Sigmoid colon (tissue), 7 donors: ENCODE results near the gene TRIM2. TPM values are rescaled to one million over a fixed set of nuclear protein-coding genes. Genes with fewer than 3 reads are reported as not detected.

ENCODE experiments used
- DNase-seq: peaks from one replicate; pipeline ENCODE4 v3.0.0-alpha.2; 2019
- H3K27ac ChIP-seq, 4 donors: fragments of 200-600 bp; sonication (generic); one replicate each; pipeline ENCODE4 v1.5.1; 2016 to 2019; ENCODE audit warnings: mild to moderate bottlenecking in 1 of 4
- H3K27me3 ChIP-seq, 3 donors: fragments of 200-600 bp; sonication (generic); one replicate each; pipeline ENCODE4 v1.5.1; 2019; ENCODE audit warnings: mild to moderate bottlenecking in 1 of 3
- H3K36me3 ChIP-seq, 4 donors: fragments of 200-600 bp; sonication (generic); one replicate each; pipeline ENCODE4 v1.5.1; 2016 to 2019
- H3K4me1 ChIP-seq, 4 donors: fragments of 200-600 bp; sonication (generic); one replicate each; pipeline ENCODE4 v1.5.1; 2017 to 2019
- H3K4me3 ChIP-seq, 4 donors: fragments of 200-600 bp; sonication (generic); one replicate each; pipeline ENCODE4 v1.5.1; 2017 to 2019; ENCODE audit warnings: mild to moderate bottlenecking in 2 of 4, moderate library complexity in 1 of 4
- H3K9me3 ChIP-seq, 4 donors: fragments of 200-600 bp in 3 of 4; sonication (generic) in 3 of 4; one replicate each; pipeline versions ENCODE4 v1.5.1 to v1.6.1; 2013 to 2019
- EP300 ChIP-seq, 4 donors: sonication (generic); formaldehyde crosslinking; IDR thresholded peaks; one replicate each; pipeline ENCODE4 v1.6.1; 2017; ENCODE audit warnings: antibody characterized with exemption in 4 of 4
- POLR2A ChIP-seq, 2 donors: fragments of 450-650 bp; IDR thresholded peaks; one replicate each; pipeline ENCODE4 v1.6.1; 2016; ENCODE audit warnings: antibody characterized with exemption in 2 of 2, mild to moderate bottlenecking in 2 of 2, moderate library complexity in 2 of 2
- POLR2AphosphoS5 ChIP-seq, 4 donors: sonication (generic); formaldehyde crosslinking; IDR thresholded peaks; one replicate each; pipeline ENCODE4 v1.6.1; 2017; ENCODE audit warnings: antibody characterized with exemption in 4 of 4
- whole genome bisulfite sequencing, 2 donors: extraction: QIAGEN DNeasy Blood & Tissue Kit; methylation state at CpG; one replicate each; pipeline ENCODE4 v1.1.7; 2013; 5-methylcytosine and 5-hydroxymethylcytosine counted together
- intact Hi-C: fragments of 100-400 bp; cut with DNase I; formaldehyde crosslinking; loops from one replicate; pipeline ENCODE4 v1.15.1; 2023
- polyA plus RNA-seq, 3 donors: library from polyadenylated mRNA; stranded (reverse); fragments of 200-250 nt; gene quantifications; one replicate each; pipeline ENCODE4 v1.2.3, GENCODE V29; 2013
- total RNA-seq, 4 donors: library from RNA; depleted of rRNA; stranded (reverse); fragments of >200 nt; gene quantifications; one replicate each; pipeline ENCODE4 v1.1.0, GENCODE V29; 2016
- TF ChIP-seq, protein P1 (sequence below), 4 experiments: fragments of 450-650 bp in 3 of 4; fragments of 200-600 bp in 1 of 4; IDR thresholded peaks; one replicate each; pipeline ENCODE4 v1.5.1; 2016 to 2019; ENCODE audit warnings: antibody characterized with exemption in 4 of 4, mild to moderate bottlenecking in 3 of 4, moderate library complexity in 2 of 4
- donor health status: healthy with polysubstance abuse.
- donor health status: Bipolar disorder and iron deficiency.
- donor health status: healthy.

The TRIM2 gene
- total and polyA plus RNA-seq, 7 donors: 19.8 to 51.7 (median 31.6) TPM

- no peak for DNase-seq
- Histone ChIP-seq H3K4me3 (no peak overlapping the region), H3K27ac (no peak overlapping the region), H3K36me3 (peaks cover 0 to 59% (median 6%) of the 10 kb centered on the region in 4 donors), H3K9me3 (no peaks in the 10 kb centered on the region), H3K4me1 (peaks cover 0 to 4% (median 0%) of the 10 kb centered on the region in 4 donors), H3K27me3 (no peaks in the 10 kb centered on the region)
- no peak for TF ChIP-seq POLR2A (IDR thresholded peaks at IDR 0.05)
- TF ChIP-seq EP300 (IDR thresholded peaks at IDR 0.05): no peak
- TF ChIP-seq POLR2AphosphoS5 (IDR thresholded peaks at IDR 0.05): no peak
- TF ChIP-seq, protein P1, sequence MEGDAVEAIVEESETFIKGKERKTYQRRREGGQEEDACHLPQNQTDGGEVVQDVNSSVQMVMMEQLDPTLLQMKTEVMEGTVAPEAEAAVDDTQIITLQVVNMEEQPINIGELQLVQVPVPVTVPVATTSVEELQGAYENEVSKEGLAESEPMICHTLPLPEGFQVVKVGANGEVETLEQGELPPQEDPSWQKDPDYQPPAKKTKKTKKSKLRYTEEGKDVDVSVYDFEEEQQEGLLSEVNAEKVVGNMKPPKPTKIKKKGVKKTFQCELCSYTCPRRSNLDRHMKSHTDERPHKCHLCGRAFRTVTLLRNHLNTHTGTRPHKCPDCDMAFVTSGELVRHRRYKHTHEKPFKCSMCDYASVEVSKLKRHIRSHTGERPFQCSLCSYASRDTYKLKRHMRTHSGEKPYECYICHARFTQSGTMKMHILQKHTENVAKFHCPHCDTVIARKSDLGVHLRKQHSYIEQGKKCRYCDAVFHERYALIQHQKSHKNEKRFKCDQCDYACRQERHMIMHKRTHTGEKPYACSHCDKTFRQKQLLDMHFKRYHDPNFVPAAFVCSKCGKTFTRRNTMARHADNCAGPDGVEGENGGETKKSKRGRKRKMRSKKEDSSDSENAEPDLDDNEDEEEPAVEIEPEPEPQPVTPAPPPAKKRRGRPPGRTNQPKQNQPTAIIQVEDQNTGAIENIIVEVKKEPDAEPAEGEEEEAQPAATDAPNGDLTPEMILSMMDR (IDR thresholded peaks at IDR 0.05): peak; percentile 19 to 75 (median 64)
- WGBS, 2 donors: 82% methylated on average over 2 of the region's 2 CpGs
- intact Hi-C loops: loop anchor here (1.0 to 5.0 kb wide), 3 partner anchors 97 to 176 kb away; no protein-coding TSS in a partner anchor
Observed at GRCh38 chr4:153318696-153319320, 114.6 kb downstream of the TRIM2 start.

GRCh38 chr4:153322791-153323190, 118.5 kb downstream of the TRIM2 start:
- Histone ChIP-seq H3K27me3 (no peaks in the 10 kb centered on the region), H3K36me3 (peaks cover 0 to 57% (median 6%) of the 10 kb centered on the region in 4 donors), H3K27ac (no peak overlapping the region), H3K4me1 (peaks cover 0 to 4% (median 0%) of the 10 kb centered on the region in 4 donors), H3K4me3 (no peak overlapping the region), H3K9me3 (no peaks in the 10 kb centered on the region)
- intact Hi-C loops: no loop called here
- DNase-seq: no peak
- 75 to 83% methylated on average over 6 of the region's 6 CpGs for WGBS, 2 donors
- no peak for TF ChIP-seq POLR2A (IDR thresholded peaks at IDR 0.05)
- TF ChIP-seq POLR2AphosphoS5 (IDR thresholded peaks at IDR 0.05): no peak
- TF ChIP-seq, protein P1 (IDR thresholded peaks at IDR 0.05): no peak
- no peak for TF ChIP-seq EP300 (IDR thresholded peaks at IDR 0.05)

DNA sequence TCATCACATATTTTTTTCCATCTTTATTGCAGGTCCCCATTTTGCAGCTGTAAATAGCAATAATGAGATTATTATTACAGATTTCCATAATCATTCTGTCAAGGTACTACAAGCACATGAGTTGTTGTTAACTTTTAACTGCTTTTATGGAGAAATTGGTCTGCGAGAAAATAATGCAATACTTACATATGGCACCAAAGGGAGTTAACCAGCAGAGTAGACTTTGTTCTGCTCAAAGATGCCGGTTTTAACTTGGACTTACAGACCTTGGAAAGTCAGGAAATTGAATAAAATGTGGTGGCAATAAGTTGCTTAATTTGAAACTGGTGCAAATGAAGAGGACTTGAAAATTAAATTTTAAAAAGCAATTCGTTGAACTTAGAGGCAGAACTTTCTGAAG, 119.8 kb downstream of the TRIM2 start:
- no peaks in the 10 kb centered on the region for H3K4me1 ChIP-seq
- no peak overlapping the region for H3K27ac ChIP-seq
- no peaks in the 10 kb centered on the region for H3K27me3 ChIP-seq
- H3K9me3 ChIP-seq: no peaks in the 10 kb centered on the region
- H3K36me3 ChIP-seq: peaks cover 0 to 60% (median 6%) of the 10 kb centered on the region in 4 donors
- H3K4me3 ChIP-seq: no peak overlapping the region
- WGBS, 2 donors: 66 to 83% methylated on average over 3 of the region's 3 CpGs
- no peak for TF ChIP-seq POLR2A (IDR thresholded peaks at IDR 0.05)
- TF ChIP-seq, protein P1 (IDR thresholded peaks at IDR 0.05): no peak
- no peak for TF ChIP-seq POLR2AphosphoS5 (IDR thresholded peaks at IDR 0.05)
- no peak for TF ChIP-seq EP300 (IDR thresholded peaks at IDR 0.05)
- intact Hi-C loops: no loop called here
- no peak for DNase-seq

GRCh38 chr4:153325558-153325957, 121.3 kb downstream of the TRIM2 start:
- Histone ChIP-seq H3K27ac (no peak overlapping the region), H3K4me3 (no peak overlapping the region), H3K4me1 (no peaks in the 10 kb centered on the region), H3K27me3 (no peaks in the 10 kb centered on the region), H3K36me3 (peaks cover 0 to 62% (median 6%) of the 10 kb centered on the region in 4 donors), H3K9me3 (no peaks in the 10 kb centered on the region)
- intact Hi-C loops: no loop called here
- TF ChIP-seq POLR2A (IDR thresholded peaks at IDR 0.05) (no peak), EP300 (IDR thresholded peaks at IDR 0.05) (no peak), POLR2AphosphoS5 (IDR thresholded peaks at IDR 0.05) (no peak)
- TF ChIP-seq, protein P1 (IDR thresholded peaks at IDR 0.05): no peak
- no peak for DNase-seq
- WGBS, 2 donors: 96 to 97% methylated on average over 2 of the region's 2 CpGs
